SIG-M5 treated with dmso at 0.1 percent for 504 hours (cell line): ENCODE results near the gene ZNF385B.

ENCODE experiments used
- DNase-seq: peaks from one replicate; lab custom pipeline; 2025; ENCODE audit not compliant: unreplicated experiment; lab: John Stamatoyannopoulos, UW

Gene ZNF385B

DNA sequence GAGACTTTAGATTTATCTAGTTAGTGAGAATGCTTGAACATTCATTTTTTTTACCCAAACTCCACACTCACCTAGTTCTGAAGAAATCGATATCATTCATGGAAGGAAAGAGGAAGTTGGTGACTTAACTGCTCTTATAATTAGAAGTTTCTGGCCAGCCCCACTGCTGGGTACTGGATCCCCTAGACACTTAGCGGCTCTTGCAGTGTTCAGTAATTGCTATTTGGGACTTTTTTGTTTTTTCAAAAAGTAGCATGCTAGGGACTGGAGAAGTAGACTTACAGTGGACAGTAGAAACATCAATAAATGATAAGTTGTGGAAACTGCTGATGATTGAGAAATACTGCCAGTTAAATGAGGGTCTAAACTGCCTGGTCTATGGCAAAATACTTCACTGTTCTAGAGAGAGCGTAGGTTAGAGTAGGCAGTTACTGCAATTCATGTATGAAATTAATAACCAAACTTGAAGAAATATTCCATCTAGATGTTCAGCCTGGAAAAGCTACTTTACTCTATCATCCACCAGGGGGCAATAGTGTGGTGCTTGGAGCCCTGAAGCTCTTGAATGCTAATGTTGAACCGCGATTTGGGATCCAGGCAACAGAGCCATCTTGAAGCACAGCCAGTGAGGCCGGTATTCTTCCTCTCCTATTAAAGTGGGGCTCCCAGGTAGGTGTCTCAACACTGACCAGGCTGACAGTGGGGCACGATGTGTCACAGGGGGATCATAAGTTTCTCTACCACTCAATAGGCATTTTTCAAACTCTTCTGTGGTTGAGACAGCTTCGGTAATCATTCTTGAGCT lies 450.7 kb downstream of the ZNF385B start:
- peak; percentile 62 for DNase-seq

DNA sequence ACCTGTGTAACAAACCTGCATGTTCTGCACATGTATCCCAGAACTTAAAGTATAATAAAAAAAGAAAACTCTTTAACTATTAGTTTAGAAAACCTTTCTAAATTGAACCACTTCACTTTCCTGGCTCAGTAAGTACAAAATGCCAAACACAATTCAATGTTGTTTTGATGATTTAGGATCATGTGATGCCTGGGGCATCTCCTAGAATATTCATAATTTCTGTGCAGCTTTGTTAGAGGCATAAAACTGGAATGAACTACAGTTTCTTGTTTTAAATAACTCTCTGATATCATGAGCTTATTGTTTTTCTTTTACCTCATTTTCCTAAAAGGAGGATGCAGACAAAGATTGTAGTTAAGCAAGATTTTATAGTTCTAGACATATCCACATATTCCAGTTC lies 457.8 kb downstream of the ZNF385B start:
- no peak for DNase-seq

GRCh38 chr2:179393481-179393880 lies 467.9 kb downstream of the ZNF385B start:
- no peak for DNase-seq
